Fibroblast of the aortic adventitia (primary cell): ENCODE results near the gene GADD45B. TPM values are rescaled to one million over a fixed set of nuclear protein-coding genes. Genes with fewer than 3 reads are reported as not detected.

Experiments
- DNase-seq: peaks from one replicate; pipeline ENCODE4 v3.0.0-alpha.2; 2010; ENCODE audit warnings: low read depth
- H3K4me3 ChIP-seq: 2 replicates; pipeline ENCODE4 v1.5.1; 2011; ENCODE audit warnings: low read depth, mild to moderate bottlenecking, control low read depth, low read length, moderate library complexity
- total RNA-seq: library from RNA; depleted of rRNA; stranded (reverse); fragments of >200 nt; gene quantifications from 2 replicates; pipeline ENCODE4 v1.2.3, GENCODE V29; 2012; ENCODE audit warnings: low replicate concordance
- TF ChIP-seq, protein P1 (sequence below): IDR thresholded peaks from 2 replicates; pipeline ENCODE4 v1.5.1; 2011; ENCODE audit warnings: mild to moderate bottlenecking, low read length, control low read depth, inconsistent platforms; ENCODE audit not compliant: insufficient read depth

GADD45B gene
- total RNA-seq, 1 donor, result 14.3 TPM

- TF ChIP-seq, protein P1, sequence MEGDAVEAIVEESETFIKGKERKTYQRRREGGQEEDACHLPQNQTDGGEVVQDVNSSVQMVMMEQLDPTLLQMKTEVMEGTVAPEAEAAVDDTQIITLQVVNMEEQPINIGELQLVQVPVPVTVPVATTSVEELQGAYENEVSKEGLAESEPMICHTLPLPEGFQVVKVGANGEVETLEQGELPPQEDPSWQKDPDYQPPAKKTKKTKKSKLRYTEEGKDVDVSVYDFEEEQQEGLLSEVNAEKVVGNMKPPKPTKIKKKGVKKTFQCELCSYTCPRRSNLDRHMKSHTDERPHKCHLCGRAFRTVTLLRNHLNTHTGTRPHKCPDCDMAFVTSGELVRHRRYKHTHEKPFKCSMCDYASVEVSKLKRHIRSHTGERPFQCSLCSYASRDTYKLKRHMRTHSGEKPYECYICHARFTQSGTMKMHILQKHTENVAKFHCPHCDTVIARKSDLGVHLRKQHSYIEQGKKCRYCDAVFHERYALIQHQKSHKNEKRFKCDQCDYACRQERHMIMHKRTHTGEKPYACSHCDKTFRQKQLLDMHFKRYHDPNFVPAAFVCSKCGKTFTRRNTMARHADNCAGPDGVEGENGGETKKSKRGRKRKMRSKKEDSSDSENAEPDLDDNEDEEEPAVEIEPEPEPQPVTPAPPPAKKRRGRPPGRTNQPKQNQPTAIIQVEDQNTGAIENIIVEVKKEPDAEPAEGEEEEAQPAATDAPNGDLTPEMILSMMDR, result no peak
- DNase-seq, result no peak
- no peak overlapping the region for H3K4me3 ChIP-seq
These were observed 8.4 kb downstream of the GADD45B start for GRCh38 chr19:2484178-2484937.

DNA sequence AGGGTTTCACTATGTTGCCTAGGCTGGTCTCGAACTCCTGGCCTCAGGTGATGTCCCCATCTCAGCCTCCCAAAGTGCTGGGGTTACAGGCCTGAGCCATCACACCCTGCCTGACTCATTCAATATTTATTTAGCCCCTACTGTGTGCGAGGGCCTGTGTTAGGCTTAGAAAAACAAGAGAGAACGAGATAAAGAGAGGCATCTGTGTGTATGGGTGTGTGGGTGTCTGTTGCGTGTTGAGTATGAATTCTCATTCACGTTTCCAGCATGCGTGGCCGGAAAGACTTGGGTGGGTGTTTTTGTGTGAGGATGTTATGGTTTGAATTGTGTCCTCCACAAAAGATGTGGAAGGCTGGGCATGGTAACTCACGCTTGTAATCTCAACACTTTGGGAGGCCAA lies 9.5 kb downstream of the GADD45B start:
- DNase-seq, result no peak
- TF ChIP-seq, protein P1, result no peak

GRCh38 chr19:2487090-2487489 lies 11.2 kb downstream of the GADD45B start:
- DNase-seq, result no peak
- TF ChIP-seq, protein P1, result no peak
- no peak overlapping the region for H3K4me3 ChIP-seq

More for the DNA sequence above, 9.5 kb downstream of the GADD45B start:
- no peak overlapping the region for H3K4me3 ChIP-seq

- DNase-seq, result no peak
- H3K4me3 ChIP-seq, result no peak overlapping the region
- TF ChIP-seq, protein P1, result no peak
These were observed 11.9 kb downstream of the GADD45B start for GRCh38 chr19:2487842-2488241.

DNA sequence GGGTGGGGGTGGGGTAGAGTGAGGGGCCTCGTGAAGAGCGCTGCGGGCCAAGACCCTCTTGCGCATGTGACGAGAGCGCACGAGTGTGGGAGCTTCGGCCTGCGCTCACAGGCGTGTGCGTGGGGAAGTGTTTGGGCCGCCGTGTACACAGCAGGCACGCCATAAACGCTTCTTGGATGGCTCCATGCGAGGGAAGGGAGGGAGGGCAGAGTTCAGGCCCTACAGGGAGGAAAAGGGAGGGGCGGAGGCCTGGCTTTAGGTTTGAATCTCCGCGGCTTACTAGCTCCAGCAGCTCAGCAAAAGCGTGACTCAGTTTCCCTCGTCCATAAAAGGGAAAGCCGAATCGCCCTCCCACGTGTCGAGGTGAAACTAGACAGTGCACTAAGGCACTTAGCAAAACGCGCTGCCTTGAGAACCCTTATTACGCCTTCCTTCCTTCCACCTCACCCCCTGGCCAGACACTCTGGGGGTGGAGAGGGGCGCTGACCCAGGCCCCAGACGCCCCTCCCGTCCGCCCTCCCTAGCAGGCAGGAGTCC lies 12.5 kb downstream of the GADD45B start:
- no peak overlapping the region for H3K4me3 ChIP-seq
- TF ChIP-seq, protein P1, result no peak
- DNase-seq, result no peak

GRCh38 chr19:2488942-2489731 lies 13.2 kb downstream of the GADD45B start:
- DNase-seq, result no peak
- TF ChIP-seq, protein P1, result no peak
- peak overlapping the region; percentile 35 for H3K4me3 ChIP-seq
